ENCODE results near the gene ADAMTSL1. TPM values are rescaled to one million over a fixed set of nuclear protein-coding genes. Genes with fewer than 3 reads are reported as not detected.

ADAMTSL1 gene
- total RNA-seq, 1 experiment from 2014 or later = 1.2 TPM

DNA sequence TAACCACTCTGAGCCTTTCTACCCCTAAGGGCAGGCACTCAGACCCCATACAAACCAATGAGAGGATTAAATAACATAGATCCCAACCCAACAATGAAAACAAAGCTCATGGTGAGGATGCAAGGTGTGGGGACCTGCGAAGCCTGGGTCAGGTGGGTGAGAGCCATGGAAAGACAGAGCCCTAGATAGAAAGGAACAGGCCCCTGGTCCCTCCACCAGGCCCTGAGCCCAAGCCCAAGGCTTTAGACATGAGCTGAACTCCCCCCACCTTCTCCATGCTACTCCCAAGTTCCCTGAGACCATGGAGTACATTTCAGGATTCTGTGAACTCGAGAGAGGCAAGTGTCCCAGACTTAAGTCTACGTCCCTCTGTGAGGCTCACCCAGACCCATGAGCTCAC, 452.6 kb downstream of the ADAMTSL1 start:
- peaks cover 0 to under 1% of the 10 kb centered on the region in 2 experiments; a peak in 1 of 4 replicates for H3K4me1 Mint-ChIP-seq
- Histone ChIP-seq H3K18ac (ENCODE audit: insufficient read length, low read depth, low read length) (no peak overlapping the region), H2BK15ac (ENCODE audit: low read depth, low read length) (no peak overlapping the region), H3K79me2 (ENCODE audit: insufficient read depth, low read length) (no peaks in the 10 kb centered on the region), H3K4ac (ENCODE audit: low read depth, low read length) (no peak overlapping the region), H3K56ac (ENCODE audit: insufficient read length, low read depth, low read length) (no peak overlapping the region), H3K27me3 (ENCODE audit: insufficient read depth, low read length) (no peaks in the 10 kb centered on the region), H2AK5ac (ENCODE audit: insufficient read length, low read length) (no peak overlapping the region), H4K5ac (ENCODE audit: insufficient read length, low read depth, low read length) (no peak overlapping the region), H4K20me1 (ENCODE audit: control insufficient read depth, insufficient read depth, insufficient read length) (no peaks in the 10 kb centered on the region), H4K91ac (ENCODE audit: insufficient read length, low read depth, low read length) (no peak overlapping the region), H3T11ph (ENCODE audit: low read length) (no peak overlapping the region), H3K79me1 (ENCODE audit: insufficient read depth, low read depth, low read length, poor library complexity, severe bottlenecking) (no peaks in the 10 kb centered on the region), H3K23me2 (ENCODE audit: insufficient read length, low read depth, low read length, poor library complexity, severe bottlenecking) (no peaks in the 10 kb centered on the region), H3K9me3 (ENCODE audit: control insufficient read depth, low read depth, low read length) (no peaks in the 10 kb centered on the region), H3K9ac (ENCODE audit: extremely low read depth, insufficient read length, low read length) (no peak overlapping the region), H2BK5ac (ENCODE audit: insufficient read length, low read length) (no peak overlapping the region), H2AFZ (ENCODE audit: low read length) (no peak overlapping the region), H2BK20ac (ENCODE audit: low read depth, low read length, poor library complexity, severe bottlenecking) (no peak overlapping the region), H3K4me2 (ENCODE audit: insufficient read depth, insufficient read length, low read length) (no peak overlapping the region), H2BK120ac (ENCODE audit: low read depth, low read length, poor library complexity, severe bottlenecking) (no peak overlapping the region), H3K4me1 (ENCODE audit: insufficient read depth, low read length) (no peaks in the 10 kb centered on the region), H3K14ac (ENCODE audit: insufficient read depth, low read length) (no peak overlapping the region), H4K8ac (replicated peaks; ENCODE audit: insufficient read length, low read depth, low read length) (no peak overlapping the region), H3K27ac (ENCODE audit: insufficient read length, low read depth, low read length) (no peak overlapping the region), H2BK12ac (ENCODE audit: insufficient read length, low read depth, low read length) (no peak overlapping the region), H3K23ac (ENCODE audit: insufficient read length, low read depth, low read length) (no peak overlapping the region)
- no CpG with 5 or more reads among the region's 3 CpGs for WGBS (ENCODE audit: extremely low coverage, insufficient read length, low lambda C conversion rate)
- DNase-seq = no peak
- TF ChIP-seq, protein P1, sequence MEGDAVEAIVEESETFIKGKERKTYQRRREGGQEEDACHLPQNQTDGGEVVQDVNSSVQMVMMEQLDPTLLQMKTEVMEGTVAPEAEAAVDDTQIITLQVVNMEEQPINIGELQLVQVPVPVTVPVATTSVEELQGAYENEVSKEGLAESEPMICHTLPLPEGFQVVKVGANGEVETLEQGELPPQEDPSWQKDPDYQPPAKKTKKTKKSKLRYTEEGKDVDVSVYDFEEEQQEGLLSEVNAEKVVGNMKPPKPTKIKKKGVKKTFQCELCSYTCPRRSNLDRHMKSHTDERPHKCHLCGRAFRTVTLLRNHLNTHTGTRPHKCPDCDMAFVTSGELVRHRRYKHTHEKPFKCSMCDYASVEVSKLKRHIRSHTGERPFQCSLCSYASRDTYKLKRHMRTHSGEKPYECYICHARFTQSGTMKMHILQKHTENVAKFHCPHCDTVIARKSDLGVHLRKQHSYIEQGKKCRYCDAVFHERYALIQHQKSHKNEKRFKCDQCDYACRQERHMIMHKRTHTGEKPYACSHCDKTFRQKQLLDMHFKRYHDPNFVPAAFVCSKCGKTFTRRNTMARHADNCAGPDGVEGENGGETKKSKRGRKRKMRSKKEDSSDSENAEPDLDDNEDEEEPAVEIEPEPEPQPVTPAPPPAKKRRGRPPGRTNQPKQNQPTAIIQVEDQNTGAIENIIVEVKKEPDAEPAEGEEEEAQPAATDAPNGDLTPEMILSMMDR (conservative IDR thresholded peaks at IDR 0.05) = no peak
- no peaks in the 10 kb centered on the region for H3K36me3 Mint-ChIP-seq (ENCODE audit: insufficient read depth in 1 of 3, low read depth in 3 of 3)
- H3K9me3 Mint-ChIP-seq = 0 out of 5 replicates have a peak, but pooled peaks cover 0 to 2% of the 10 kb centered on the region in 2 experiments
- no peak overlapping the region for H3K27ac Mint-ChIP-seq
- H3K27me3 Mint-ChIP-seq (ENCODE audit: low read depth) = no peaks in the 10 kb centered on the region
- no peak overlapping the region for H3K4me3 Mint-ChIP-seq

Data from H9 (cell line).